Endodermal cell (in vitro differentiated cells): Measurements from ENCODE around the gene FILIP1L. TPM values are rescaled to one million over a fixed set of nuclear protein-coding genes. Genes with fewer than 3 reads are reported as not detected.

ENCODE experiments used
- DNase-seq: peaks from one replicate; pipeline ENCODE4 v3.0.0-alpha.2; 2017
- H3K27ac ChIP-seq: 2 replicates; pipeline ENCODE4 v1.5.1; 2013; ENCODE audit warnings: mild to moderate bottlenecking, low read depth, low read length, moderate library complexity
- H3K27me3 ChIP-seq: 2 replicates; pipeline ENCODE4 v1.6.1; 2013; ENCODE audit warnings: mild to moderate bottlenecking, low read length, moderate library complexity; ENCODE audit not compliant: insufficient read depth, control insufficient read depth, poor library complexity, severe bottlenecking
- H3K36me3 ChIP-seq: 2 replicates; pipeline ENCODE4 v1.7.0; 2013; ENCODE audit warnings: mild to moderate bottlenecking, low read length, moderate library complexity; ENCODE audit not compliant: control insufficient read depth, insufficient read depth
- H3K4me1 ChIP-seq: one replicate; pipeline ENCODE4 v1.7.0; 2013; ENCODE audit warnings: low read length; ENCODE audit not compliant: control insufficient read depth, insufficient read depth
- H3K4me3 ChIP-seq: 2 replicates; pipeline ENCODE4 v1.5.1; 2013; ENCODE audit warnings: mild to moderate bottlenecking, low read length, moderate library complexity
- H3K9ac ChIP-seq: 2 replicates; pipeline ENCODE4 v1.6.1; 2013; ENCODE audit warnings: mild to moderate bottlenecking, low read length, moderate library complexity; ENCODE audit not compliant: poor library complexity, severe bottlenecking; ENCODE audit errors: extremely low read depth
- H3K9me3 ChIP-seq: 2 replicates; pipeline ENCODE4 v1.6.1; 2013; ENCODE audit warnings: mild to moderate bottlenecking, low read length, moderate library complexity; ENCODE audit not compliant: control insufficient read depth
- H3K27ac Mint-ChIP-seq: 2 replicates; pipeline ENCODE4 v1.8.0; 2020; ENCODE audit warnings: mixed read lengths
- H3K27me3 Mint-ChIP-seq: 2 replicates; pipeline ENCODE4 v1.8.0; 2021; ENCODE audit warnings: mild to moderate bottlenecking, mixed read lengths; ENCODE audit not compliant: insufficient read depth
- H3K36me3 Mint-ChIP-seq: 2 replicates; pipeline ENCODE4 v1.8.0; 2020; ENCODE audit warnings: low read depth, mixed read lengths
- H3K4me1 Mint-ChIP-seq: 2 replicates; pipeline ENCODE4 v1.8.0; 2020; ENCODE audit warnings: mixed read lengths
- H3K4me3 Mint-ChIP-seq: 2 replicates; pipeline ENCODE4 v1.8.0; 2020; ENCODE audit warnings: mild to moderate bottlenecking, moderate library complexity, mixed read lengths
- H3K9me3 Mint-ChIP-seq: 2 replicates; pipeline ENCODE4 v1.8.0; 2020; ENCODE audit warnings: mild to moderate bottlenecking, mixed read lengths
- WGBS, 2 experiments: methylation state at CpG; one replicate each; pipeline versions ENCODE4 v1.1.5 to v1.1.7; 2013; ENCODE audit warnings: missing lambda C conversion rate in 2 of 2, mixed read lengths in 1 of 2; ENCODE audit not compliant: insufficient coverage in 1 of 2, insufficient read length in 1 of 2; 5-methylcytosine and 5-hydroxymethylcytosine counted together
- total RNA-seq, 2 donors: library from RNA; stranded (reverse); fragmentation: NEBNext Ultra II Directional in 1 of 2; extraction: Animal tissue kit (Norgen Biotek cat#: 25700) in 1 of 2; gene quantifications; 2 replicates in 1 of 2; 3 replicates in 1 of 2; pipeline ENCODE4 v1.2.1, GENCODE V29; 2021
- TF ChIP-seq, protein P1 (sequence below): fragments of 200-600 bp; sonication (generic); conservative IDR thresholded peaks from 2 replicates; pipeline ENCODE4 v1.5.0; 2021; ENCODE audit warnings: antibody characterized with exemption, mild to moderate bottlenecking

Gene FILIP1L
- total RNA-seq, 2 donors from 2014 or later = 0.84 to 2.5 TPM

DNA sequence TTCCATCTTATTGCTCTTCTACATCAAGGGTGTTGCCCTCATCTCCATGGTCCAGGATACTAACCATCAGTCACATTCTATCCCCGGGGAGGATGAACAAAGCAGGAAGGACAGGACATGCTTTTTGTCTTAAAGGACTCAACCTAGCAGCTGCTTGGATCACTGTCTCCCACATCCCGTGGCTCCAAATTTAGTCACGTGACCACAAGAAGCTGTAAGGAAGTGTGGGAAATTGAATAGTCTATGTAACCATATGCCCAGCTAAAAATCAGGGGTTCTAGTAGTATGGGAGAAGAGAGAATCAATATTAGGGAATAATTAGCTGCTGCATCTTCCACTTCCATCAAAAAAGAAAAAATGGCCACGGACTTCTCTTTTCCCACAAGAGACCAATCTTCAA is 314.9 kb downstream of the FILIP1L start:
- H3K27ac ChIP-seq = no peak overlapping the region
- H3K4me3 ChIP-seq = no peak overlapping the region
- H3K27me3 ChIP-seq = no peaks in the 10 kb centered on the region
- H3K36me3 ChIP-seq = no peaks in the 10 kb centered on the region
- no peak overlapping the region for H3K9ac ChIP-seq
- peaks cover 13% of the 10 kb centered on the region for H3K9me3 Mint-ChIP-seq
- no peaks in the 10 kb centered on the region for H3K4me1 ChIP-seq
- DNase-seq = no peak
- no peaks in the 10 kb centered on the region for H3K27me3 Mint-ChIP-seq
- no peak overlapping the region for H3K4me3 Mint-ChIP-seq
- TF ChIP-seq, protein P1, sequence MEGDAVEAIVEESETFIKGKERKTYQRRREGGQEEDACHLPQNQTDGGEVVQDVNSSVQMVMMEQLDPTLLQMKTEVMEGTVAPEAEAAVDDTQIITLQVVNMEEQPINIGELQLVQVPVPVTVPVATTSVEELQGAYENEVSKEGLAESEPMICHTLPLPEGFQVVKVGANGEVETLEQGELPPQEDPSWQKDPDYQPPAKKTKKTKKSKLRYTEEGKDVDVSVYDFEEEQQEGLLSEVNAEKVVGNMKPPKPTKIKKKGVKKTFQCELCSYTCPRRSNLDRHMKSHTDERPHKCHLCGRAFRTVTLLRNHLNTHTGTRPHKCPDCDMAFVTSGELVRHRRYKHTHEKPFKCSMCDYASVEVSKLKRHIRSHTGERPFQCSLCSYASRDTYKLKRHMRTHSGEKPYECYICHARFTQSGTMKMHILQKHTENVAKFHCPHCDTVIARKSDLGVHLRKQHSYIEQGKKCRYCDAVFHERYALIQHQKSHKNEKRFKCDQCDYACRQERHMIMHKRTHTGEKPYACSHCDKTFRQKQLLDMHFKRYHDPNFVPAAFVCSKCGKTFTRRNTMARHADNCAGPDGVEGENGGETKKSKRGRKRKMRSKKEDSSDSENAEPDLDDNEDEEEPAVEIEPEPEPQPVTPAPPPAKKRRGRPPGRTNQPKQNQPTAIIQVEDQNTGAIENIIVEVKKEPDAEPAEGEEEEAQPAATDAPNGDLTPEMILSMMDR = no peak
- H3K4me1 Mint-ChIP-seq = no peaks in the 10 kb centered on the region
- WGBS, 2 experiments = 92 to 96% methylated on average over 3 to 4 of the region's 4 CpGs
- H3K36me3 Mint-ChIP-seq = peaks cover 3% of the 10 kb centered on the region
- peaks cover 14% of the 10 kb centered on the region for H3K9me3 ChIP-seq
- no peak overlapping the region for H3K27ac Mint-ChIP-seq

DNA sequence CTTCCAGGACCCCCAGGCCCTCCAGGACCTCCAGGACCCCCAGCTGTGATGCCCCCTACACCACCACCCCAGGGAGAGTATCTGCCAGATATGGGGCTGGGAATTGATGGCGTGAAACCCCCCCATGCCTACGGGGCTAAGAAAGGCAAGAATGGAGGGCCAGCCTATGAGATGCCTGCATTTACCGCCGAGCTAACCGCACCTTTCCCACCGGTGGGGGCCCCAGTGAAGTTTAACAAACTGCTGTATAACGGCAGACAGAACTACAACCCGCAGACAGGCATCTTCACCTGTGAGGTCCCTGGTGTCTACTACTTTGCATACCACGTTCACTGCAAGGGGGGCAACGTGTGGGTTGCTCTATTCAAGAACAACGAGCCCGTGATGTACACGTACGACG is 318.7 kb downstream of the FILIP1L start:
- no peaks in the 10 kb centered on the region for H3K9me3 Mint-ChIP-seq
- H3K36me3 Mint-ChIP-seq = no peaks in the 10 kb centered on the region
- Histone ChIP-seq H3K4me1 (no peaks in the 10 kb centered on the region), H3K9ac (no peak overlapping the region), H3K27ac (no peak overlapping the region), H3K36me3 (no peaks in the 10 kb centered on the region), H3K27me3 (no peaks in the 10 kb centered on the region), H3K9me3 (no peaks in the 10 kb centered on the region), H3K4me3 (no peak overlapping the region)
- H3K4me3 Mint-ChIP-seq = no peak overlapping the region
- 91 to 94% methylated on average over 12 to 15 of the region's 15 CpGs for WGBS, 2 experiments
- H3K4me1 Mint-ChIP-seq = no peaks in the 10 kb centered on the region
- no peaks in the 10 kb centered on the region for H3K27me3 Mint-ChIP-seq
- H3K27ac Mint-ChIP-seq = no peak overlapping the region
- DNase-seq = no peak
- TF ChIP-seq, protein P1 = no peak

DNA sequence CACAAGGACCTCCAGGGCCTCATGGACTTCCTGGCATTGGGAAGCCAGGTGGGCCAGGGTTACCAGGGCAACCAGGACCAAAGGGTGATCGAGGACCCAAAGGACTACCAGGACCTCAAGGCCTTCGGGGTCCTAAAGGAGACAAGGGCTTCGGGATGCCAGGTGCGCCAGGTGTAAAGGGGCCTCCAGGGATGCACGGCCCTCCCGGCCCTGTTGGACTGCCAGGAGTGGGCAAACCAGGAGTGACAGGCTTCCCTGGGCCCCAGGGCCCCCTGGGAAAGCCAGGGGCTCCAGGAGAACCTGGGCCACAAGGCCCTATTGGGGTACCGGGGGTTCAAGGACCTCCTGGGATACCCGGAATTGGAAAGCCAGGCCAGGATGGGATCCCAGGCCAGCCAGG is 319.8 kb downstream of the FILIP1L start:
- no peaks in the 10 kb centered on the region for H3K36me3 Mint-ChIP-seq
- H3K4me1 Mint-ChIP-seq = no peaks in the 10 kb centered on the region
- H3K4me3 ChIP-seq = no peak overlapping the region
- no peaks in the 10 kb centered on the region for H3K27me3 Mint-ChIP-seq
- DNase-seq = no peak
- H3K27ac ChIP-seq = no peak overlapping the region
- no peak overlapping the region for H3K27ac Mint-ChIP-seq
- no peaks in the 10 kb centered on the region for H3K9me3 Mint-ChIP-seq
- no peaks in the 10 kb centered on the region for H3K36me3 ChIP-seq
- no peaks in the 10 kb centered on the region for H3K4me1 ChIP-seq
- H3K27me3 ChIP-seq = peaks cover 5% of the 10 kb centered on the region
- H3K4me3 Mint-ChIP-seq = no peak overlapping the region
- TF ChIP-seq, protein P1 = no peak
- WGBS, 2 experiments = 86 to 97% methylated on average over 7 to 8 of the region's 8 CpGs
- H3K9me3 ChIP-seq = no peaks in the 10 kb centered on the region
- H3K9ac ChIP-seq = no peak overlapping the region
